Astrocyte (in vitro differentiated cells and primary cell): ENCODE data around the gene INTS4.

Source experiments
- CTCF ChIP-seq: IDR thresholded peaks from 2 replicates; pipeline ENCODE4 v1.5.1; 2011; ENCODE audit warnings: low read depth, mild to moderate bottlenecking, inconsistent platforms, low read length, moderate library complexity; ENCODE audit not compliant: insufficient read depth
- EZH2 ChIP-seq: IDR thresholded peaks from 2 replicates; pipeline ENCODE4 v1.6.1; 2012; ENCODE audit warnings: mild to moderate bottlenecking, low read length, inconsistent platforms; ENCODE audit not compliant: insufficient read depth

- TF ChIP-seq CTCF (no peak), EZH2 (no peak)
Measured at GRCh38 chr11:78032090-78032489, 37.6 kb upstream of the INTS4 start.
